ENCODE measurements around the gene ART1.

GRCh38 chr11:3644817-3645235 is at the start of gene ART1:
- TF ChIP-seq AR (CRISPR knock-in tag; IDR thresholded peaks at IDR 0.05), result no peak
- TF ChIP-seq CREB1 (CRISPR knock-in tag; IDR thresholded peaks at IDR 0.05), result no peak
- TF ChIP-seq RORB (CRISPR knock-in tag; IDR thresholded peaks at IDR 0.05), result no peak
- no peak for TF ChIP-seq NFE2L1 (CRISPR knock-in tag; IDR thresholded peaks at IDR 0.05)
